GM20000 (cell line): ENCODE data around the gene DHX16.
"Not testable (repeated sequence)": the region's sequence is repeated elsewhere in the genome, so short reads cannot be mapped to it uniquely, and the experiment has no call there.

Source experiments
- DNase-seq: peaks from one replicate; pipeline ENCODE4 v3.0.0; 2012; ENCODE audit warnings: low spot score
- CTCF ChIP-seq: IDR thresholded peaks from 2 replicates; pipeline ENCODE4 v1.5.1; 2012; ENCODE audit warnings: mild to moderate bottlenecking, control low read depth; ENCODE audit errors: extremely low read depth, missing control alignments

DHX16 gene

GRCh38 chr6:30679765-30680535 lies 7.1 kb upstream of the DHX16 start:
- TF ChIP-seq CTCF: no peak
- DNase-seq: no peak

GRCh38 chr6:30678964-30679726 lies 6.3 kb upstream of the DHX16 start:
- TF ChIP-seq CTCF: peak; percentile 97
- peak; percentile 83 for DNase-seq

GRCh38 chr6:30676660-30677285 lies 4.0 kb upstream of the DHX16 start:
- no peak for DNase-seq
- TF ChIP-seq CTCF: no peak

- DNase-seq: no peak
- TF ChIP-seq CTCF: no peak
Measured at GRCh38 chr6:30670760-30671527, 1.9 kb downstream of the DHX16 start.

- not testable (repeated sequence) for DNase-seq
Measured at GRCh38 chr6:30666300-30666699, 6.5 kb downstream of the DHX16 start.

- no peak for DNase-seq
- TF ChIP-seq CTCF: no peak
Measured at GRCh38 chr6:30664994-30665767, 7.6 kb downstream of the DHX16 start.

- DNase-seq: not testable (repeated sequence)
Measured at GRCh38 chr6:30657922-30658321, 14.9 kb downstream of the DHX16 start.
